ENCODE results near the gene NEDD8.
A peak's percentile ranks its signal among the peaks of the same experiment; 100 is the strongest.

The NEDD8 gene

DNA sequence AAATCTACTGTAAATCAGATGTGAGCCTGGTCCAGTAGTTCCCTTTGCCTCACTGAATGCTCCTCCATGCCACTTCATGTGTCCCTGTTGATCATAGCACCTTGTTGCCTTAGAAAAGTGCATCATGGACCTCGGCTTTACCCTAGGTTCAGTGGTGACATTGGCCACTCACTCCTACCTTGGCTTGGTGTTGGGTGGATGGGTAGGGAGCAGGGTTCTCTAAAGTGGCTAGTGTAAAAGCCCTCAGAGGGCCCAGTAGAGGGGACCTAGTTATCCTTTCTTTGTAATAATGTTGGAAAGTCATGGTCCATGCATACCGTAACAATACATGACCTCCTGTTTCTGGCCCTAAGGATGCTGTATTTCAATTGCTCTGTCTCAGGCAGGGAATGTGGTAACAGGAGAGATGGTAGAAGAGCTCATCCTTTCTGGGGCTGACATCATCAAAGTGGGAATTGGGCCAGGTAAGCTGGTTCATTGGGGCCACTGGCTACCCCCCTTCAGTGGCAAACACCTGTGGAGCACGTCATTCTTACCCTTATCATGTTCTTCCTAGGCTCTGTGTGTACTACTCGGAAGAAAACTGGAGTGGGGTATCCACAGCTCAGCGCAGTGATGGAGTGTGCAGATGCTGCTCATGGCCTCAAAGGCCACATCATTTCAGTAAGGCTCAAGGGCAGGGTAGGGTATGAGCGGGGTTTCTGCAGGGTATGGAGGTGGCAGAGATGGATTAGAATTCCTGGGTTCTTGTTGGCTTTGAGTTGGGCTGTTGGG lies 4.7 kb upstream of the NEDD8 start:
- TF ChIP-seq CTBP1 (IDR thresholded peaks at IDR 0.05; ENCODE audit: borderline replicate concordance) (no peak), NFRKB (IDR thresholded peaks at IDR 0.05) (no peak), HDGF (IDR thresholded peaks at IDR 0.05; ENCODE audit: borderline replicate concordance) (no peak), LEF1 (IDR thresholded peaks at IDR 0.05; ENCODE audit: borderline replicate concordance) (no peak), BHLHE40 (IDR thresholded peaks at IDR 0.05; ENCODE audit: borderline replicate concordance) (no peak), SP1 (IDR thresholded peaks at IDR 0.05) (no peak), ELF4 (IDR thresholded peaks at IDR 0.05) (no peak), TARDBP (IDR thresholded peaks at IDR 0.05) (no peak), FOXM1 (IDR thresholded peaks at IDR 0.05; ENCODE audit: borderline replicate concordance) (no peak), SUZ12 (IDR thresholded peaks at IDR 0.05) (no peak), ARNT (IDR thresholded peaks at IDR 0.05) (no peak), FOXK2 (IDR thresholded peaks at IDR 0.05) (no peak), ZNF384 (IDR thresholded peaks at IDR 0.05) (no peak), L3MBTL2 (conservative IDR thresholded peaks at IDR 0.05) (no peak), FOXA1 (IDR thresholded peaks at IDR 0.05) (no peak)
- TF ChIP-seq, protein P1, sequence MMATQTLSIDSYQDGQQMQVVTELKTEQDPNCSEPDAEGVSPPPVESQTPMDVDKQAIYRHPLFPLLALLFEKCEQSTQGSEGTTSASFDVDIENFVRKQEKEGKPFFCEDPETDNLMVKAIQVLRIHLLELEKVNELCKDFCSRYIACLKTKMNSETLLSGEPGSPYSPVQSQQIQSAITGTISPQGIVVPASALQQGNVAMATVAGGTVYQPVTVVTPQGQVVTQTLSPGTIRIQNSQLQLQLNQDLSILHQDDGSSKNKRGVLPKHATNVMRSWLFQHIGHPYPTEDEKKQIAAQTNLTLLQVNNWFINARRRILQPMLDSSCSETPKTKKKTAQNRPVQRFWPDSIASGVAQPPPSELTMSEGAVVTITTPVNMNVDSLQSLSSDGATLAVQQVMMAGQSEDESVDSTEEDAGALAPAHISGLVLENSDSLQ (IDR thresholded peaks at IDR 0.05): no peak
- ChIA-PET POLR2A (interaction anchor here (0.8 to 9.3 kb wide), 4 partner anchors 15 to 62 kb away, joined by 3 to 139 read pairs (median 6); partner anchors contain the start of genes CHMP4A, DHRS1, NOP9 and RABGGTA), CTCF (interaction anchor here (1.2 kb wide), 1 partner anchor 71 kb away, joined by 3 read pairs; the partner anchor contains the start of gene CIDEB)
- DNase-seq (ENCODE audit: extremely low spot score): no peak

GRCh38 chr14:24235804-24236688 lies 3.9 kb upstream of the NEDD8 start:
- POLR2A ChIA-PET: interaction anchor here (1.2 to 9.3 kb wide), 2 partner anchors 23 to 62 kb away, joined by 3 to 139 read pairs; partner anchors contain the start of genes CHMP4A, DHRS1 and NOP9
- TF ChIP-seq ARNT (IDR thresholded peaks at IDR 0.05): no peak
- no peak for TF ChIP-seq ZNF384 (IDR thresholded peaks at IDR 0.05)
- TF ChIP-seq HDGF (IDR thresholded peaks at IDR 0.05; ENCODE audit: borderline replicate concordance): no peak
- TF ChIP-seq SUZ12 (IDR thresholded peaks at IDR 0.05): no peak
- TF ChIP-seq NFRKB (IDR thresholded peaks at IDR 0.05): no peak
- no peak for TF ChIP-seq L3MBTL2 (conservative IDR thresholded peaks at IDR 0.05)
- TF ChIP-seq, protein P1 (IDR thresholded peaks at IDR 0.05): no peak
- no peak for TF ChIP-seq FOXA1 (IDR thresholded peaks at IDR 0.05)
- no peak for TF ChIP-seq FOXM1 (IDR thresholded peaks at IDR 0.05; ENCODE audit: borderline replicate concordance)
- CTCF ChIA-PET: no interaction called here
- DNase-seq (ENCODE audit: extremely low spot score): no peak

DNA sequence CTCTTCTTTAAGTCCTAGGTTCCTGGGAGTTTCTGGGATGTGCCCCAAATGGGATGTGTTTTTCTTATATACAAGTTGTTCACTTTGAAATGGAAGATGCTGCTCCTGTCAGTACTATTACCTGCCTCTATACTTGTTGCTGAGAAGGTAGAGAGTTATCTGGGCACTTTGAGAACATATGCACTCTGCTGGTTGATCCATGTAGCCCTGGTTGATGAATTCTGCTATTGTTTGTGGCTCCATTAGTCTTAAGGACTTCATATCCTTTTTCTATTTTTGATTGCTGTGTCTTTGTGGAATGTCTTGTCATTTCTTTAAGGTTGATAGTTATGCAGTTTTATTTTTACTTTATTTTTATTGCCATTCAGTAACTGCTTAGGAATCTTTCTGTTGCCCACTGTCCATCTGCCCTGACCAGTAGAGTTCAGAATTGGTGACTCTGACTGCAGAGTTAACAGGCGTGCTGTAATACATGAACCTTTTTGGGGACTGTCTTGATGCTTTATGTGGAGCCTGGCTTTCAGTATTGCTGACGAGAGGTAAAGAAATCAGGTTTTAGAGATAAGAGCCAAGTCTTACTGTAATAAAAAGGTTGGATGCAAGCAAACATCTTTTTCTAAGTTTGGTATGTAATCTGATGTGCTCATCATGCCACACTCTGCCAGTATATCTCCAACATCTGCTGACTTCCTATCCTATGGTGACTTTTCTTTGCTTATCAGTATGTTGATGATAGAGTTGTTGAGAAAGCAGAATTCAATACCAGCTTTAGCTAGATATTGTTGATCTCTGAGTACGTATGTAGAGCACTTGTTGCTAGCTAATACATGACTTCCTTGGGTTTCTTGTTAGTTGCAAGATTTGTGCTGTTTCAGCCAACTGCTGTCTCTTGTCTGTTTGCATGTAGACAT lies 2.2 kb upstream of the NEDD8 start:
- ChIA-PET POLR2A (interaction anchor here (0.8 to 2.3 kb wide), 4 partner anchors 8 to 58 kb away, joined by 3 to 13 read pairs (median 4); partner anchors contain the start of genes CHMP4A and TINF2), CTCF (interaction anchor here (0.9 kb wide), 1 partner anchor 62 kb away, joined by 3 read pairs; no protein-coding TSS in a partner anchor)
- no peak for DNase-seq (ENCODE audit: extremely low spot score)
- no peak for TF ChIP-seq FOXM1 (IDR thresholded peaks at IDR 0.05; ENCODE audit: borderline replicate concordance)

- ChIA-PET POLR2A (interaction anchor here (1.6 to 2.3 kb wide), 2 partner anchors 9 to 20 kb away, joined by 6 to 13 read pairs; partner anchors contain the start of genes CHMP4A and TINF2), CTCF (no interaction called here)
- DNase-seq (ENCODE audit: extremely low spot score): no peak
- TF ChIP-seq BHLHE40 (IDR thresholded peaks at IDR 0.05; ENCODE audit: borderline replicate concordance): no peak
- no peak for TF ChIP-seq SP1 (IDR thresholded peaks at IDR 0.05)
- no peak for TF ChIP-seq TARDBP (IDR thresholded peaks at IDR 0.05)
- TF ChIP-seq ZNF384 (IDR thresholded peaks at IDR 0.05): no peak
- TF ChIP-seq SUZ12 (IDR thresholded peaks at IDR 0.05): no peak
- TF ChIP-seq FOXM1 (IDR thresholded peaks at IDR 0.05; ENCODE audit: borderline replicate concordance): no peak
- TF ChIP-seq, protein P1 (IDR thresholded peaks at IDR 0.05): peak; percentile 47
- no peak for TF ChIP-seq FOXA1 (IDR thresholded peaks at IDR 0.05)
- no peak for TF ChIP-seq CTBP1 (IDR thresholded peaks at IDR 0.05; ENCODE audit: borderline replicate concordance)
Measured at GRCh38 chr14:24233538-24233866, 1.3 kb upstream of the NEDD8 start.
